HG03175 (cell line): ENCODE results near the gene IL1R2.

ENCODE experiments used
- ATAC-seq: cut with Tn5 transposase; IDR thresholded peaks from one replicate; pipeline ENCODE4 v1.9.1; 2021; ENCODE audit warnings: mild to moderate bottlenecking, moderate library complexity; ENCODE audit not compliant: unreplicated experiment

The IL1R2 gene

GRCh38 chr2:102074152-102074783 lies 82.5 kb downstream of the IL1R2 start:
- ATAC-seq: no peak

- ATAC-seq: no peak
Measured at GRCh38 chr2:102075479-102075878, 83.7 kb downstream of the IL1R2 start.

DNA sequence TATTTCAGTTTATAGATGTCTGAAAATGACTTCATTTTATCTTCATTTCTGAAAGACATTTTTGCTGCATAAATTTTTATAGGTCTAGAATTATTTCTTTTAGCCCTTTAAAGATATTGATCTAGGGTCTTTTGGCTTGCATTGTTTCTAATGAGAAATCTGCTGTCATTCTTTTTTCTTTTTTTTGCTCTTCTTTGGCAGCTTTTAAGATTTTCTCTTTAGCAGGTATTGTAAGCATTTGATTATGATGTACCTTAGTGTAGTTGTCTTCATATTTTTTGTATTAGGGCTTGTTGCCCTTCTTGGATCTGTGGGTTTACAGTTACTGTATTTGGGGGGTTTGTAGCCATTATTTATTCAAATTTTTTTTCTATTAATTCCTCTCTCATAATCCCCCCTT lies 84.8 kb downstream of the IL1R2 start:
- ATAC-seq: no peak
